K562 (cell line): ENCODE results near the gene CCDC158. TPM values are rescaled to one million over a fixed set of nuclear protein-coding genes. Genes with fewer than 3 reads are reported as not detected.
"Not testable (repeated sequence)": the region's sequence is repeated elsewhere in the genome, so short reads cannot be mapped to it uniquely, and the experiment has no call there.

Experiments used
- ATAC-seq: fragments of 200-7000 bp; cut with Tn5 transposase; 3 replicates; pipeline ENCODE4 v1.9.1; 2020; ENCODE audit warnings: moderate library complexity
- BruUV-seq: library from RNA; stranded (reverse); fragments of 400-500 nt; replicated peaks from 2 replicates; lab custom pipeline; 2021; lab: Mats Ljungman, UMichigan
- CTCF ChIA-PET: fragments of 300-600 bp; formaldehyde crosslinking; extraction: SDS; loops from one replicate; lab custom pipeline; 2021; ENCODE audit warnings: low intra/inter-chr PET ratio; lab: Yijun Ruan, JAX
- POLR2A ChIA-PET: fragments of 300-600, 350-650 bp; sonication (Branson Sonifier 250); formaldehyde crosslinking; extraction: SDS; loops from one replicate; lab custom pipeline; 2021; ENCODE audit warnings: antibody characterized with exemption, inconsistent platforms; lab: Yijun Ruan, JAX
- DNase-seq, 4 experiments: peaks; one replicate each; pipeline versions ENCODE4 v3.0.0 to v3.0.0-alpha.2; 2011 to 2018; ENCODE audit warnings: low spot score in 3 of 4, mixed read lengths in 3 of 4; ENCODE audit errors: extremely low read depth in 1 of 4
- FAIRE-seq: peaks from 2 replicates; lab custom pipeline; 2011; peaks lifted over from hg19 to GRCh38; lab: Jason Lieb, UNC
- H2AFZ ChIP-seq: 2 replicates; pipeline ENCODE4 v1.6.0; 2011; ENCODE audit warnings: low read depth, low read length, control low read depth, inconsistent platforms
- H3K27ac ChIP-seq: fragments of 200-600 bp; 3 replicates; pipeline ENCODE4 v1.8.0; 2011; ENCODE audit warnings: low read depth, mild to moderate bottlenecking, control low read depth, inconsistent platforms, low read length, moderate library complexity, mixed read lengths; ENCODE audit errors: extremely low read depth
- H3K27me3 ChIP-seq, 2 experiments: fragments of 300-600 bp in 1 of 2; 2 replicates in 1 of 2; 3 replicates in 1 of 2; pipeline versions ENCODE4 v1.6.0 to v1.8.0; 2011; ENCODE audit warnings: inconsistent platforms in 2 of 2, low read length in 2 of 2, mild to moderate bottlenecking in 1 of 2, mixed read lengths in 1 of 2, moderate library complexity in 1 of 2; ENCODE audit not compliant: control insufficient read depth in 2 of 2, insufficient read depth in 2 of 2
- H3K36me3 ChIP-seq: fragments of 300-600 bp; 3 replicates; pipeline ENCODE4 v1.8.0; 2011; ENCODE audit warnings: mild to moderate bottlenecking, low read length, inconsistent platforms; ENCODE audit not compliant: control insufficient read depth, insufficient read depth
- H3K4me1 ChIP-seq, 2 experiments: fragments of 200-600 bp in 1 of 2; replicated peaks in 1 of 2; 2 replicates in 1 of 2; 3 replicates in 1 of 2; pipeline versions ENCODE4 v1.5.1 to v1.8.0; 2011; ENCODE audit warnings: inconsistent platforms in 2 of 2, low read length in 2 of 2, mild to moderate bottlenecking in 1 of 2, mixed read lengths in 1 of 2, moderate library complexity in 1 of 2; ENCODE audit not compliant: control insufficient read depth in 2 of 2, insufficient read depth in 2 of 2
- H3K4me2 ChIP-seq: 2 replicates; pipeline ENCODE4 v1.6.1; 2011; ENCODE audit warnings: low read length, control low read depth, inconsistent platforms, mixed read lengths; ENCODE audit not compliant: insufficient read depth
- H3K4me3 ChIP-seq: fragments of 200-600 bp; sonication (generic), shearing (Covaris generic); 2 replicates; pipeline ENCODE4 v1.5.1; 2016; ENCODE audit warnings: control low read depth, inconsistent platforms
- H3K79me2 ChIP-seq: fragments of 200-600 bp; 3 replicates; pipeline ENCODE4 v1.8.0; 2011; ENCODE audit warnings: low read length, inconsistent platforms; ENCODE audit not compliant: control insufficient read depth, insufficient read depth
- H3K9ac ChIP-seq, 2 experiments: 2 replicates each; pipeline versions ENCODE4 v1.6.0 to v1.6.1; 2011; ENCODE audit warnings: low read depth in 2 of 2, low read length in 2 of 2, control low read depth in 1 of 2, inconsistent platforms in 1 of 2, mild to moderate bottlenecking in 1 of 2, mixed read lengths in 1 of 2; ENCODE audit not compliant: insufficient read depth in 1 of 2
- H3K9me1 ChIP-seq: one replicate; pipeline ENCODE4 v1.6.0; 2011; ENCODE audit warnings: inconsistent platforms, mild to moderate bottlenecking, low read length, moderate library complexity; ENCODE audit not compliant: control insufficient read depth, insufficient read depth
- H3K9me3 ChIP-seq: replicated peaks from 2 replicates; pipeline ENCODE4 v1.5.1; 2011; ENCODE audit warnings: low read depth, low read length, inconsistent platforms; ENCODE audit not compliant: control insufficient read depth, insufficient read depth
- H4K20me1 ChIP-seq: replicated peaks from 2 replicates; pipeline ENCODE4 v1.6.1; 2011; ENCODE audit warnings: low read length, inconsistent platforms, mixed read lengths; ENCODE audit not compliant: control insufficient read depth, insufficient read depth
- MYC ChIP-seq, 2 experiments: fragments of 250-450 bp in 1 of 2; sonication (Bioruptor Pico) in 1 of 2; IDR thresholded peaks; 2 replicates each; pipeline versions ENCODE4 v1.5.1 to v1.6.1; 2012 to 2021; ENCODE audit warnings: low read depth in 2 of 2, borderline replicate concordance in 1 of 2, improper control_type of control experiment in 1 of 2, low read length in 1 of 2, mild to moderate bottlenecking in 1 of 2, moderate library complexity in 1 of 2
- MYNN ChIP-seq, 2 experiments: sonication (generic); formaldehyde crosslinking in 1 of 2; IDR thresholded peaks; 2 replicates each; pipeline versions ENCODE4 v1.5.0 to v1.6.1; 2016 to 2020; ENCODE audit warnings: antibody characterized with exemption in 1 of 2, missing genetic modification reagents in 1 of 2
- NRF1 ChIP-seq, 2 experiments: fragments of 450-650 bp; IDR thresholded peaks in 1 of 2; conservative IDR thresholded peaks in 1 of 2; 2 replicates each; pipeline ENCODE4 v1.6.1; 2014; ENCODE audit warnings: mild to moderate bottlenecking in 2 of 2
- WGBS: fragments of 100-300 bp; shearing (Covaris generic); methylation state at CpG from one replicate; pipeline ENCODE4 v1.1.6; 2016; ENCODE audit warnings: low coverage, mixed read lengths; ENCODE audit not compliant: insufficient coverage; ENCODE audit errors: missing lambda C conversion rate; 5-methylcytosine and 5-hydroxymethylcytosine counted together
- in situ Hi-C: fragments of 300-500 bp; cut with MboI; formaldehyde crosslinking; loops from 4 replicates; pipeline ENCODE4 v1.15.0; 2018; ENCODE audit warnings: inconsistent platforms, mixed read lengths
- intact Hi-C: fragments of 100-400 bp; cut with micrococcal nuclease; formaldehyde crosslinking; loops from 2 replicates; pipeline ENCODE4 v1.14.2; 2022
- polyA plus RNA-seq, 8 experiments: library from polyadenylated mRNA; depleted of rRNA in 4 of 8; stranded (reverse) in 5 of 8; unstranded in 3 of 8; fragments of >200 nt; fragmentation: Nextera tagmentation in 2 of 8; fragmentation: Illumina TruSeq in 1 of 8; extraction: Ambion mirVana in 2 of 8; extraction: Trizol in 1 of 8; gene quantifications; 2 replicates each; pipeline versions ENCODE4 v1.2.1 to v1.2.3, GENCODE V29; 2011 to 2014; ENCODE audit warnings: inconsistent platforms in 1 of 8, missing spikeins in 1 of 8
- total RNA-seq, 7 experiments: library from RNA; depleted of rRNA in 6 of 7; stranded (reverse); fragments of >200 nt in 6 of 7; fragmentation: Illumina TruSeq in 2 of 7; extraction: Trizol in 2 of 7; gene quantifications; 2 replicates each; pipeline versions ENCODE4 v1.2.1 to v1.2.3, GENCODE V29; 2011 to 2021; ENCODE audit warnings: low replicate concordance in 1 of 7
- TF ChIP-seq, protein P1 (sequence below), 2 experiments: fragments of 450-650 bp in 1 of 2; sonication (generic) in 1 of 2; formaldehyde crosslinking in 1 of 2; IDR thresholded peaks in 1 of 2; conservative IDR thresholded peaks in 1 of 2; 2 replicates each; pipeline versions ENCODE4 v1.6.1 to v1.8.1; 2016 to 2023; ENCODE audit warnings: mild to moderate bottlenecking in 2 of 2, moderate library complexity in 2 of 2, inconsistent platforms in 1 of 2, missing genetic modification reagents in 1 of 2
- TF ChIP-seq, protein P2 (sequence below): fragments of 250-450 bp; sonication (Bioruptor Pico); IDR thresholded peaks from 2 replicates; pipeline ENCODE4 v1.8.0; 2022; ENCODE audit warnings: moderate library complexity, mild to moderate bottlenecking, inconsistent platforms

CCDC158 gene
- total and polyA plus RNA-seq, 9 of the 15 experiments (the other 6 are each of a cell fraction or from before 2014, with no cell fraction given): not detected

GRCh38 chr4:76457885-76458284, 36.9 kb upstream of the CCDC158 start:
- H3K4me3 ChIP-seq: no peak overlapping the region
- H3K9ac ChIP-seq: no peak overlapping the region
- no peaks in the 10 kb centered on the region for H4K20me1 ChIP-seq
- POLR2A ChIA-PET: no interaction called here
- H3K9me1 ChIP-seq: no peaks in the 10 kb centered on the region
- no peaks in the 10 kb centered on the region for H3K9me3 ChIP-seq
- no peaks in the 10 kb centered on the region; a peak in 1 of 5 replicates for H3K27me3 ChIP-seq
- H3K79me2 ChIP-seq: no peaks in the 10 kb centered on the region
- CTCF ChIA-PET: no interaction called here
- no TSS peak for BruUV-seq
- ATAC-seq: no peak
- no peak overlapping the region for H2AFZ ChIP-seq
- H3K4me1 ChIP-seq: peaks cover 0 to 3% of the 10 kb centered on the region in 2 experiments; a peak in 1 of 5 replicates
- no peak overlapping the region for H3K4me2 ChIP-seq
- H3K27ac ChIP-seq: no peak overlapping the region
- no peaks in the 10 kb centered on the region for H3K36me3 ChIP-seq
- intact Hi-C loops: no loop called here
- peak in 1 of 4 experiments; percentile 8 for DNase-seq
- FAIRE-seq: no peak
- WGBS: 36% methylated on average over 7 of the region's 7 CpGs
- in situ Hi-C loops: no loop called here
- TF ChIP-seq NRF1 (conservative IDR thresholded peaks at IDR 0.05 in 1 of 2, IDR thresholded peaks at IDR 0.05 in 1 of 2) (no peak), MYC (IDR thresholded peaks at IDR 0.05; ENCODE audit: low read depth, low read length) (no peak), MYC (CRISPR knock-in tag; IDR thresholded peaks at IDR 0.05; ENCODE audit: borderline replicate concordance, low read depth) (no peak), MYNN (IDR thresholded peaks at IDR 0.05) (no peak), MYNN (CRISPR knock-in tag; IDR thresholded peaks at IDR 0.05) (no peak)
- TF ChIP-seq, protein P1, sequence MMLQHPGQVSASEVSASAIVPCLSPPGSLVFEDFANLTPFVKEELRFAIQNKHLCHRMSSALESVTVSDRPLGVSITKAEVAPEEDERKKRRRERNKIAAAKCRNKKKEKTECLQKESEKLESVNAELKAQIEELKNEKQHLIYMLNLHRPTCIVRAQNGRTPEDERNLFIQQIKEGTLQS (IDR thresholded peaks at IDR 0.05): peak; percentile 58
- TF ChIP-seq, protein P1 (CRISPR knock-in tag; conservative IDR thresholded peaks at IDR 0.05): no peak
- TF ChIP-seq, protein P2, sequence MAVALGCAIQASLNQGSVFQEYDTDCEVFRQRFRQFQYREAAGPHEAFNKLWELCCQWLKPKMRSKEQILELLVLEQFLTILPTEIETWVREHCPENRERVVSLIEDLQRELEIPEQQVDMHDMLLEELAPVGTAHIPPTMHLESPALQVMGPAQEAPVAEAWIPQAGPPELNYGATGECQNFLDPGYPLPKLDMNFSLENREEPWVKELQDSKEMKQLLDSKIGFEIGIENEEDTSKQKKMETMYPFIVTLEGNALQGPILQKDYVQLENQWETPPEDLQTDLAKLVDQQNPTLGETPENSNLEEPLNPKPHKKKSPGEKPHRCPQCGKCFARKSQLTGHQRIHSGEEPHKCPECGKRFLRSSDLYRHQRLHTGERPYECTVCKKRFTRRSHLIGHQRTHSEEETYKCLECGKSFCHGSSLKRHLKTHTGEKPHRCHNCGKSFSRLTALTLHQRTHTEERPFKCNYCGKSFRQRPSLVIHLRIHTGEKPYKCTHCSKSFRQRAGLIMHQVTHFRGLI: no peak

- FAIRE-seq, POLR2A ChIA-PET: not testable (repeated sequence)
- WGBS: 8% methylated on average over 6 of the region's 6 CpGs
Observed at GRCh38 chr4:76454073-76454472, 33.1 kb upstream of the CCDC158 start.

More at GRCh38 chr4:76454073-76454472, 33.1 kb upstream of the CCDC158 start:
- BruUV-seq, H3K9ac ChIP-seq, H3K9me3 ChIP-seq, CTCF ChIA-PET, H3K4me1 ChIP-seq, H3K9me1 ChIP-seq, ATAC-seq, H3K4me3 ChIP-seq, H3K79me2 ChIP-seq, in situ Hi-C loops, H2AFZ ChIP-seq, H3K4me2 ChIP-seq, H3K27me3 ChIP-seq, intact Hi-C loops, DNase-seq, H3K36me3 ChIP-seq, H4K20me1 ChIP-seq, H3K27ac ChIP-seq: not testable (repeated sequence)
